Nephron progenitor cell (in vitro differentiated cells): ENCODE results near the gene C7orf25.
"Not testable (repeated sequence)": the region's sequence is repeated elsewhere in the genome, so short reads cannot be mapped to it uniquely, and the experiment has no call there.

ENCODE experiments used
- DNase-seq: peaks from one replicate; pipeline ENCODE4 v3.0.0; 2021
- H3K27ac Mint-ChIP-seq: 2 replicates; pipeline ENCODE4 v1.8.0; 2021; ENCODE audit warnings: mild to moderate bottlenecking, moderate library complexity, mixed read lengths
- H3K27me3 Mint-ChIP-seq: 2 replicates; pipeline ENCODE4 v1.8.0; 2021; ENCODE audit warnings: mild to moderate bottlenecking, low read depth, mixed read lengths; ENCODE audit not compliant: poor library complexity
- H3K36me3 Mint-ChIP-seq: 2 replicates; pipeline ENCODE4 v1.8.0; 2021; ENCODE audit warnings: low read depth, mixed read lengths
- H3K4me1 Mint-ChIP-seq: 2 replicates; pipeline ENCODE4 v1.8.0; 2021; ENCODE audit warnings: mixed read lengths
- H3K4me3 Mint-ChIP-seq: 2 replicates; pipeline ENCODE4 v1.8.0; 2021; ENCODE audit warnings: mild to moderate bottlenecking, moderate library complexity, mixed read lengths
- H3K9me3 Mint-ChIP-seq: 2 replicates; pipeline ENCODE4 v1.8.0; 2021; ENCODE audit warnings: mild to moderate bottlenecking, moderate library complexity, mixed read lengths
- CTCF ChIP-seq: fragments of 200-600 bp; sonication (generic); IDR thresholded peaks from 2 replicates; pipeline ENCODE4 v1.5.0; 2021; ENCODE audit warnings: antibody characterized with exemption

C7orf25 gene

GRCh38 chr7:42902331-42902730 lies 9.5 kb downstream of the C7orf25 start:
- DNase-seq = no peak
- Mint-ChIP-seq H3K4me3 (no peak overlapping the region), H3K27me3 (peaks cover 3% of the 10 kb centered on the region), H3K36me3 (peaks cover 5% of the 10 kb centered on the region), H3K4me1 (no peaks in the 10 kb centered on the region), H3K27ac (no peak overlapping the region), H3K9me3 (peaks cover 11% of the 10 kb centered on the region)
- no peak for TF ChIP-seq CTCF

- DNase-seq = no peak
Observed at GRCh38 chr7:42900842-42901241, 11.0 kb downstream of the C7orf25 start.

GRCh38 chr7:42893346-42894240 lies 18.3 kb downstream of the C7orf25 start:
- H3K27me3 Mint-ChIP-seq = peaks cover 11% of the 10 kb centered on the region
- peaks cover 14% of the 10 kb centered on the region for H3K4me1 Mint-ChIP-seq
- H3K9me3 Mint-ChIP-seq = peaks cover 52% of the 10 kb centered on the region
- no peak overlapping the region for H3K4me3 Mint-ChIP-seq
- peaks cover 38% of the 10 kb centered on the region for H3K36me3 Mint-ChIP-seq
- no peak overlapping the region for H3K27ac Mint-ChIP-seq
- TF ChIP-seq CTCF = no peak
- no peak for DNase-seq

More at GRCh38 chr7:42900842-42901241, 11.0 kb downstream of the C7orf25 start:
- no peak for TF ChIP-seq CTCF
- peaks cover 12% of the 10 kb centered on the region for H3K36me3 Mint-ChIP-seq
- H3K4me1 Mint-ChIP-seq = no peaks in the 10 kb centered on the region
- H3K27ac Mint-ChIP-seq = no peak overlapping the region
- H3K4me3 Mint-ChIP-seq = no peak overlapping the region
- peaks cover 26% of the 10 kb centered on the region for H3K9me3 Mint-ChIP-seq
- peaks cover 10% of the 10 kb centered on the region for H3K27me3 Mint-ChIP-seq

GRCh38 chr7:42886893-42887505 lies 24.9 kb downstream of the C7orf25 start:
- peaks cover 3% of the 10 kb centered on the region for H3K27me3 Mint-ChIP-seq
- no peaks in the 10 kb centered on the region for H3K36me3 Mint-ChIP-seq
- peaks cover 55% of the 10 kb centered on the region for H3K4me1 Mint-ChIP-seq
- H3K9me3 Mint-ChIP-seq = peaks cover 2% of the 10 kb centered on the region
- H3K27ac Mint-ChIP-seq = peak overlapping the region; percentile 77
- no peak for TF ChIP-seq CTCF
- H3K4me3 Mint-ChIP-seq = peak overlapping the region; percentile 93
- no peak for DNase-seq

GRCh38 chr7:42886129-42886528 lies 25.7 kb downstream of the C7orf25 start:
- peaks cover 3% of the 10 kb centered on the region for H3K27me3 Mint-ChIP-seq
- DNase-seq = no peak
- no peak overlapping the region for H3K27ac Mint-ChIP-seq
- peaks cover 55% of the 10 kb centered on the region for H3K4me1 Mint-ChIP-seq
- no peaks in the 10 kb centered on the region for H3K36me3 Mint-ChIP-seq
- H3K4me3 Mint-ChIP-seq = no peak overlapping the region
- TF ChIP-seq CTCF = peak; percentile 38
- peaks cover 5% of the 10 kb centered on the region for H3K9me3 Mint-ChIP-seq

GRCh38 chr7:42885183-42885582 lies 26.7 kb downstream of the C7orf25 start:
- H3K4me1 Mint-ChIP-seq = peaks cover 51% of the 10 kb centered on the region
- not testable (repeated sequence) for H3K9me3 Mint-ChIP-seq, H3K27me3 Mint-ChIP-seq, H3K4me3 Mint-ChIP-seq, DNase-seq, H3K36me3 Mint-ChIP-seq, H3K27ac Mint-ChIP-seq
